ENCODE data around the gene VCL. TPM values are rescaled to one million over a fixed set of nuclear protein-coding genes. Genes with fewer than 3 reads are reported as not detected.
"Not testable (repeated sequence)": the region's sequence is repeated elsewhere in the genome, so short reads cannot be mapped to it uniquely, and the experiment has no call there.

Gene VCL
- total RNA-seq, 2 donors from 2014 or later, result 42.1 to 51.4 TPM

DNA sequence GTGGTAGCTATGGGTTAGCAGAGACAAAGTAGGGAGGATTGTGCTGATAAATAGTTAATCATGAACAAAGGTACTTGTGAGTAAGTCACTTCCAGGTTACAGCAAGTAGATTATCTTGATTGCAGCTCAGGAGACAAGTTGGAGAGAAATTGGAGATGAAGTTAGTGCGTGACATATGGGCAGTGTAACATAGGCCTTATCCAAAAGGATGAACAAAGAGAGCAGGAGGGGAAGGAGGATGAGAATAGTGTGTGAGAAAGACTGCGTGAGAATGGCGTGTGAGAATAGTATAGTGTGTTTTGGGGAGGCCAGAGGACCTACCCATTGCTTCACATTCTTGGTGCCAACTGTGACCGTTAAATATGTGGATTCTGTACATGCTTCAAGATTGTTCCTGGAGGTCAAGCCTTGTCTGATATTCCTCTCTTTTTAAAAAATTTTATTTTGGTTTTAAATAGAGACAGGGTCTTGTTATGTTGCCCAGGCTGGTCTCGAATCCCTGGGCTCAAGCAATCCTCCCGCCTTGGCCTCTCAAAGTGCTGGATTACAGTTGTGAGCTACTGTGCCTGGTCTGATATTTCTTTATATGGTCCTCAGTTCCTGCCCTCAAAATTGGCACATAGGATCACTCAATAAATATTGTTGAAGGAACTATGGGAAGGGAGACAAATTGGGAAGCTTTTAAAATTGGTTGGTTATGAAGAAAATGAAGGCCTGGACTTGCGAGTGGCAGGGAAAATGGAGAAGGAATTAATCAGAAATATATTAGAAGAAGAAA lies 3.2 kb downstream of the VCL start:
- no peak for ATAC-seq
- Mint-ChIP-seq H3K4me1 (ENCODE audit: low read depth in 2 of 2) (peaks cover 38 to 41% of the 10 kb centered on the region in 2 donors), H3K36me3 (no peaks in the 10 kb centered on the region), H3K27me3 (no peaks in the 10 kb centered on the region), H3K27ac (peak overlapping the region in 1 of 2 donors; percentile 23), H3K4me3 (peak overlapping the region; percentile 95), H3K9me3 (no peaks in the 10 kb centered on the region)
- no peak for DNase-seq (ENCODE audit: low spot score)

DNA sequence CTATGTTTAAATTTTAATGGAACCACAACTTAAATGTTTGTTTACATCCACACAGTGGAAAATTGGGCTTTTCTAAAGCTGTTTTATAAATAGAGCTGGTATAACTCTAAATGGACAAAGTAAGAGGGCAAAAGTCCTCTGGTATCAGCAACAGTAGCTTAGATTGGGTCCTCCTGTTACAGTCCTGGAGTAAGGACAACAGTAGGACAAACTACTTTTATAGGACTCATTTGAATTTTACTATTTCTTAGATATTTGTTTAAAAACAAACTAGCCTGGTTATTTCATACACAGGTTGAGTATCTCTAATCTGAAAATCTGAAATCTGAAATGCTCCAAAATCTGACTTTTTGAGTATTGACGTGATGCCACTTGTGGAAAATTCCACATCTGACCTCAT lies 8.4 kb downstream of the VCL start:
- Mint-ChIP-seq H3K27me3 (no peaks in the 10 kb centered on the region), H3K27ac (no peak overlapping the region), H3K36me3 (no peaks in the 10 kb centered on the region), H3K9me3 (no peaks in the 10 kb centered on the region), H3K4me3 (no peak overlapping the region), H3K4me1 (ENCODE audit: low read depth in 2 of 2) (peaks cover 29 to 38% of the 10 kb centered on the region in 2 donors)
- DNase-seq (ENCODE audit: low spot score) (no peak), ATAC-seq (no peak)

GRCh38 chr10:74008212-74008731 lies 10.4 kb downstream of the VCL start:
- Mint-ChIP-seq H3K4me1 (ENCODE audit: low read depth in 2 of 2) (peaks cover 40 to 47% of the 10 kb centered on the region in 2 donors), H3K27me3 (no peaks in the 10 kb centered on the region), H3K27ac (peak overlapping the region in 1 of 2 donors; percentile 17), H3K36me3 (no peaks in the 10 kb centered on the region), H3K9me3 (no peaks in the 10 kb centered on the region), H3K4me3 (no peak overlapping the region)
- no peak for ATAC-seq
- DNase-seq (ENCODE audit: low spot score), result no peak

DNA sequence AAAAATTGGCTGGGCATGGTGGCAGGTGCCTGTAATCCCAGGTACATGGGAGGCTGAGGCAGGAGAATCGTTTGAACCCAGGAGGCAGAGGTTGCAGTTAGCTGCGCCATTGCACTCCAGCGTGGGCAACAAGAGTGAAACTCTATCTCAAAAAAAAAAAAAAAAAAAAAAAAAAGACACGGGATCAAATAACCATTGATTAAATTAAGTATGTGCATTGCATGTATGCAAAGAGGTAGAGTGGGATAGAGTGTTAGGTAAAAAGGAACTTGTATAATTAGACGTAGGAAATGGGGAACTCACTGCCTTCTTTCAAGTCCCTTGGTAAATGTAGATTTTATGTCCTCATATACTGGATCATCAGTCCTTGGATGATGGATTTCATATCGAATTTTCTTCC lies 13.1 kb downstream of the VCL start:
- Mint-ChIP-seq H3K9me3 (no peaks in the 10 kb centered on the region), H3K36me3 (no peaks in the 10 kb centered on the region), H3K27ac (peak overlapping the region; percentile 51 to 78), H3K27me3 (no peaks in the 10 kb centered on the region), H3K4me3 (peak overlapping the region; percentile 44), H3K4me1 (ENCODE audit: low read depth in 2 of 2) (peaks cover 44 to 45% of the 10 kb centered on the region in 2 donors)
- no peak for ATAC-seq
- DNase-seq (ENCODE audit: low spot score), result no peak

DNA sequence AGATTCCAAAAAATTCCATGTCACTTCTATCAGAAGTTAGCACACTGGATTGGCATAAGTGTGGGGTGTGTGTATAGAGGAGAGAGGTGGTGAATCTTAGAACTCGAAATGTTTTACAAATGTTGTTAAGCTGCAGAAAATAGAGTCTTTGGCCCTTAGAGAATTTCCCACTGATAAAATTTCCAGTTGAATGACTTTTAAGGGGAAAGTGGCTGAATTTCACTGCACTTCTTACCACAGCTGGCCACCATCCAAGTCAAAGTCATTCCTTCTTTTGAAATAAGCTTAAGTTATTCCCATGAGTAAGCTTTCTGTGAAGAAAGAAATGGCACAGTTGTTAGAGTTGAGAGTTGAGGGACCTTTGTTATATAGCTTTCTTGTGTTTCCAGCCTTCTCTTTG lies 13.9 kb downstream of the VCL start:
- ATAC-seq (no peak), DNase-seq (ENCODE audit: low spot score) (no peak)
- H3K9me3 Mint-ChIP-seq, result no peaks in the 10 kb centered on the region
- no peaks in the 10 kb centered on the region for H3K27me3 Mint-ChIP-seq
- H3K36me3 Mint-ChIP-seq, result no peaks in the 10 kb centered on the region
- peak overlapping the region; percentile 51 to 78 for H3K27ac Mint-ChIP-seq
- peaks cover 42 to 45% of the 10 kb centered on the region in 2 donors for H3K4me1 Mint-ChIP-seq (ENCODE audit: low read depth in 2 of 2)
- H3K4me3 Mint-ChIP-seq, result peak overlapping the region; percentile 44

GRCh38 chr10:74012480-74012879 lies 14.6 kb downstream of the VCL start:
- ATAC-seq (no peak), DNase-seq (ENCODE audit: low spot score) (no peak)
- Mint-ChIP-seq H3K4me1 (ENCODE audit: low read depth in 2 of 2) (peaks cover 39 to 45% of the 10 kb centered on the region in 2 donors), H3K36me3 (no peaks in the 10 kb centered on the region), H3K27ac (peak overlapping the region; percentile 51 to 78), H3K27me3 (no peaks in the 10 kb centered on the region), H3K4me3 (no peak overlapping the region), H3K9me3 (no peaks in the 10 kb centered on the region)

GRCh38 chr10:74013004-74013403 lies 15.1 kb downstream of the VCL start:
- Mint-ChIP-seq H3K9me3 (no peaks in the 10 kb centered on the region), H3K4me1 (ENCODE audit: low read depth in 2 of 2) (peaks cover 39 to 44% of the 10 kb centered on the region in 2 donors), H3K36me3 (no peaks in the 10 kb centered on the region), H3K4me3 (no peak overlapping the region), H3K27me3 (no peaks in the 10 kb centered on the region), H3K27ac (peak overlapping the region; percentile 51 to 60)
- ATAC-seq, result no peak
- no peak for DNase-seq (ENCODE audit: low spot score)

DNA sequence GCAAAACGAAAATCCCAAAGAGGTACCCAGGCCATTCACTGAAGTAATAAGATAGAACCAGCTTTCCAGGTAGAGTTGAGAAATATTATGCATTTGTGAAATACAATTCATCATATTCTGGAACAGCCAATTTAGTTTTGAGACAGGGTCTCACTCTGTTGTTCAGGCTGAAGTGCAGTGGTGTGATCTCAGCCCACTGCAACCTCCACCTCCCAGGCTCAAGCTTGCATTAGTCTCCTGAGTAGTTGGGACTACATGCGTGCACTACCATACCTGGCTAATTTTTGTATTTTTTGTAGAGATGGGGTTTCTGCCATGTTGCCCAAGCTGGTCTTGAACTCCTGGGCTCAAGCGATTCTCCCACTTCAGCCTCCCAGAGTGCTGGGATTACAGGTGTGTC lies 16.7 kb downstream of the VCL start:
- not testable (repeated sequence) for DNase-seq (ENCODE audit: low spot score); H3K4me3 Mint-ChIP-seq; H3K27me3 Mint-ChIP-seq; H3K27ac Mint-ChIP-seq; H3K9me3 Mint-ChIP-seq; ATAC-seq; H3K36me3 Mint-ChIP-seq
- H3K4me1 Mint-ChIP-seq (ENCODE audit: low read depth in 2 of 2), result peaks cover 38 to 40% of the 10 kb centered on the region in 2 donors

GRCh38 chr10:74018241-74018640 lies 20.3 kb downstream of the VCL start:
- H3K4me1 Mint-ChIP-seq (ENCODE audit: low read depth in 2 of 2), result peaks cover 26 to 34% of the 10 kb centered on the region in 2 donors
- no peaks in the 10 kb centered on the region for H3K27me3 Mint-ChIP-seq
- H3K4me3 Mint-ChIP-seq, result no peak overlapping the region
- DNase-seq (ENCODE audit: low spot score), result no peak
- H3K36me3 Mint-ChIP-seq, result no peaks in the 10 kb centered on the region
- peak overlapping the region in 1 of 2 donors; percentile 33 for H3K27ac Mint-ChIP-seq
- no peak for ATAC-seq
- H3K9me3 Mint-ChIP-seq, result no peaks in the 10 kb centered on the region

GRCh38 chr10:74021248-74022055 lies 23.5 kb downstream of the VCL start:
- DNase-seq (ENCODE audit: low spot score) (no peak), ATAC-seq (peak in 1 of 2 donors; percentile 71)
- H3K36me3 Mint-ChIP-seq, result no peaks in the 10 kb centered on the region
- no peaks in the 10 kb centered on the region for H3K9me3 Mint-ChIP-seq
- H3K27me3 Mint-ChIP-seq, result no peaks in the 10 kb centered on the region
- H3K27ac Mint-ChIP-seq, result peak overlapping the region; percentile 28 to 75
- peaks cover 37 to 47% of the 10 kb centered on the region in 2 donors for H3K4me1 Mint-ChIP-seq (ENCODE audit: low read depth in 2 of 2)
- peak overlapping the region; percentile 63 for H3K4me3 Mint-ChIP-seq

- ATAC-seq, result peak in 1 of 2 donors; percentile 84
- H3K27me3 Mint-ChIP-seq, result no peaks in the 10 kb centered on the region
- peaks cover 43 to 53% of the 10 kb centered on the region in 2 donors for H3K4me1 Mint-ChIP-seq (ENCODE audit: low read depth in 2 of 2)
- DNase-seq (ENCODE audit: low spot score), result no peak
- no peaks in the 10 kb centered on the region for H3K9me3 Mint-ChIP-seq
- peak overlapping the region; percentile 68 to 71 for H3K27ac Mint-ChIP-seq
- H3K36me3 Mint-ChIP-seq, result no peaks in the 10 kb centered on the region
- peak overlapping the region; percentile 56 for H3K4me3 Mint-ChIP-seq
These were observed 25.2 kb downstream of the VCL start for GRCh38 chr10:74022926-74023629.

- no peak for DNase-seq (ENCODE audit: low spot score)
- no peak for ATAC-seq
- Mint-ChIP-seq H3K9me3 (no peaks in the 10 kb centered on the region), H3K27ac (no peak overlapping the region), H3K36me3 (no peaks in the 10 kb centered on the region), H3K4me1 (ENCODE audit: low read depth in 2 of 2) (peaks cover 36 to 48% of the 10 kb centered on the region in 2 donors), H3K27me3 (no peaks in the 10 kb centered on the region), H3K4me3 (no peak overlapping the region)
These were observed 26.7 kb downstream of the VCL start for GRCh38 chr10:74024600-74024999.

GRCh38 chr10:74025380-74025978 lies 27.6 kb downstream of the VCL start:
- no peak for DNase-seq (ENCODE audit: low spot score)
- Mint-ChIP-seq H3K27ac (no peak overlapping the region), H3K4me1 (ENCODE audit: low read depth in 2 of 2) (peaks cover 32 to 42% of the 10 kb centered on the region in 2 donors), H3K9me3 (no peaks in the 10 kb centered on the region), H3K4me3 (no peak overlapping the region), H3K27me3 (no peaks in the 10 kb centered on the region), H3K36me3 (no peaks in the 10 kb centered on the region)
- ATAC-seq, result no peak
